ENCODE measurements around the gene SEC22A.
A peak's percentile ranks its signal among the peaks of the same experiment; 100 is the strongest.

Gene SEC22A

DNA sequence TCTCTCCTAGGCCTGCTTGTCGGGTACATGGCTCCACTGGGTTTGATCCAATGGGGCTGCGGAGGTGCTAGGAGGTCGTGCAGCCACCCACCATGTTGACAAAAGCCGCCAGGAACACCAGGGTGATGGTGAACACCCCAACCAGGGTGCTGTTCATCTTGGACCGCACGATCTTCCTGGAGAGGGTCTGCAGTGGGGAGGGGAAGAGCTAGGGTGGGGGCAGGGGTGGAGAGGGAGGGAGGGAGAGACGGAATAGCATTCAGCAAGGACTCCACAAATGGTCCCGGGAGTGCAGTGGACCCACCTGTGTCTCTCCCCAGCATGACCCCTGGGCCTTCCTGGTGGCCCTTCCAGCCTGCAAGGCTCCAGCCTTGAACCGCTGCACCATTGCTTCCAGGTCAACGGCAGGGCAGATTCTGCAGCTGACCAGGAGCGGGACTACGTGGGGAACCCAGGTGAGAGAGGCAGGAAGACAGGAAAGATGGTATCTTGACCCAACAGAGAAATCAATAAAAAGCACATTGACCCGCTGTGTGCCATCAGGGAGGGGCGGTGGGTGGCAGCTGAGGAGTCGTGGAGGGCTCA lies 102.3 kb downstream of the SEC22A start:
- no peak overlapping the region for H3K9ac ChIP-seq (ENCODE audit: low read depth, low read length)
- no peaks in the 10 kb centered on the region for H3K9me3 ChIP-seq (ENCODE audit: control insufficient read depth, insufficient read depth, low read length)
- no peaks in the 10 kb centered on the region; the same call in 1 of the 2 replicates for H3K36me3 ChIP-seq (ENCODE audit: insufficient read depth, low read length)
- H3K4me1 ChIP-seq (ENCODE audit: insufficient read depth, low read length) = no peaks in the 10 kb centered on the region

- Histone ChIP-seq H3K9ac (ENCODE audit: low read depth, low read length) (no peak overlapping the region), H3K36me3 (ENCODE audit: insufficient read depth, low read length) (no peaks in the 10 kb centered on the region; the same call in 1 of the 2 replicates), H3K9me3 (ENCODE audit: control insufficient read depth, insufficient read depth, low read length) (no peaks in the 10 kb centered on the region), H3K4me1 (ENCODE audit: insufficient read depth, low read length) (no peaks in the 10 kb centered on the region)
Measured at GRCh38 chr3:123305192-123305591, 103.4 kb downstream of the SEC22A start.

DNA sequence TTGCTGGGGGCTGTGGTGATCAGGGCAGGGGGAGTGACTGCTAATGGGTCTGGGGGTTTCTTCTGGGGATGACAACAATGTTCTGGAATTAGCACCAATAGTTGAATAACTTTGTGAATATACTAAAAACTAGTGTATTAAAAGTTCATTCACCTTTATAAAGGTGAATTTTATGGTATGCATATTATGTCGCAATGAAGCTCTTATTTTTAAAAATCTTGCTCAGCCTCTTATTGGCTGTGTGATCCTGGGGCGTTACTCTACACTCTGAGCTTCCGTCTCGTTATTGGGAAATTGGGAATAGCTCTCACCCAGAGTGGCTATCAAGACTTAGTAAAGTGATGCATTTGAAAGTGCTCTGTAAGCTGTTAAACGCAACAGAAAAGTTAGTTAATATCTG lies 105.3 kb downstream of the SEC22A start:
- Histone ChIP-seq H3K4me1 (ENCODE audit: insufficient read depth, low read length) (peaks cover 16% of the 10 kb centered on the region), H3K9me3 (ENCODE audit: control insufficient read depth, insufficient read depth, low read length) (no peaks in the 10 kb centered on the region), H3K9ac (ENCODE audit: low read depth, low read length) (no peak overlapping the region), H3K36me3 (ENCODE audit: insufficient read depth, low read length) (no peaks in the 10 kb centered on the region; the same call in 1 of the 2 replicates)

- H3K9me3 ChIP-seq (ENCODE audit: control insufficient read depth, insufficient read depth, low read length) = no peaks in the 10 kb centered on the region
- no peak overlapping the region for H3K9ac ChIP-seq (ENCODE audit: low read depth, low read length)
- no peaks in the 10 kb centered on the region for H3K36me3 ChIP-seq (ENCODE audit: insufficient read depth, low read length)
- peaks cover 19% of the 10 kb centered on the region for H3K4me1 ChIP-seq (ENCODE audit: insufficient read depth, low read length)
Measured at GRCh38 chr3:123310186-123310585, 108.4 kb downstream of the SEC22A start.

GRCh38 chr3:123310741-123311140 lies 109.0 kb downstream of the SEC22A start:
- Histone ChIP-seq H3K9me3 (ENCODE audit: control insufficient read depth, insufficient read depth, low read length) (no peaks in the 10 kb centered on the region), H3K4me1 (ENCODE audit: insufficient read depth, low read length) (peaks cover 23% of the 10 kb centered on the region), H3K9ac (ENCODE audit: low read depth, low read length) (no peak overlapping the region), H3K36me3 (ENCODE audit: insufficient read depth, low read length) (no peaks in the 10 kb centered on the region)

DNA sequence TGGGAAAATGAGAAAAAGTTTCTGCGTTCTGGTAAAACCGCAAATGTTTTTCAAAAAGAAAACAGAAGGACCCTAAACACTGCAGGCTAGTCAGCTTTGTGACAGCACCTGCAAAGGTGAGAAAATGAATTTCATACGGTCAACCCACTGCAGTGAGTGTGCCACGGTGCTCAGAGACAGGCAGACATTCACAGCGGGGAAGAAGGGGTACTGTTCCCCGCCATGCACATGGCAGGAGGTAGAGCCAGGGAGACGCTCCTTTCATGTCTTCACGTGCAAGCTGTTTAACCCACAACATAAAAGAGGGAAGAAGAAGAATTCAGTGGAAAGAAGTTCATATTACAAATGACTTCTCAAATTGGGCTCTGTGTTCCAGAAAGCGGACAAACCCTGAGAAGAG lies 109.5 kb downstream of the SEC22A start:
- H3K9ac ChIP-seq (ENCODE audit: low read depth, low read length) = no peak overlapping the region
- H3K4me1 ChIP-seq (ENCODE audit: insufficient read depth, low read length) = peaks cover 28% of the 10 kb centered on the region

DNA sequence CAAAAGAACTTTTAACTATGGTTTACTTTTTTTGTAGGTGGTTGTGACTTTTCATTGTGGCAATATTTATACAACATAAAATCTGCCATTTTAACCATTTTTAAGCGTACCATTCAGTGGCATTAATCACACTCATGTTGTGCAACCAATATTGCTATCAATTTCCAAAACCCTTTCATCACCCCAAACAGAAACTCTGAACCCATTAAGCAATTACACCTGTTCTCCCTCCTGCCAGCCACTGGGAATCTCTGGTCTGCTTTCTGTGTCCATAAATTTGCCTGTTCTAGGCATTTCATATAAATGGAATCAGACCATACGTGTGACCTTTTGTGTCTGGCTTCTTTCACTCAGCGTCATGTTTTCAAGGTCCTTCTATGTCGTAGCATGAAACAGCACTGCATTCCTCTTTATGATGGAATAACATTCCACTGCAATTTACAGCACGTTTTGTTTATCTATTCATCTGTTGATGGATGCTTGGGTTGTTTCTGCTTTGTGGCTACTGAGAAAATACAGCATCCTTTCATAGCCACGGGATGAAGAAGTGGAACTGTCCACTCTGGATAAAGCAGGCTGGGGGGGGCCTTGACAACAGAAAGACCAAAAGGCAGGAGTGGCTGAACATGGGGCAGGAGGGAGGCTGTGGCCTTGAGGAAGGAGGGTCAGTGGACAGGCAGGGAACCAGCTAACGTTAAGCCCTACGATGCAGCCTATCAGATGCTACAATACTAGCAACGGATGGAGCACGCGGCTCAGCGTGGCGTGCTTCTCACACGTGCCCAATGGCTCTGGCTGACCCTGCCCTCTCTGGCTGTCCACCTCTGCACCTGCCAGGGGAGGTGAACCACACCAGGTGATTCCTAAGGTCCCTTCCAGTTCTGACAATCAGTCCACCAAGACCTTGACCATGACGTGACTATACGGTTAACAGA lies 110.9 kb downstream of the SEC22A start:
- H3K9me3 ChIP-seq (ENCODE audit: control insufficient read depth, insufficient read depth, low read length) = no peaks in the 10 kb centered on the region
- H3K4me1 ChIP-seq (ENCODE audit: insufficient read depth, low read length) = peaks cover 31% of the 10 kb centered on the region
- H3K36me3 ChIP-seq (ENCODE audit: insufficient read depth, low read length) = no peaks in the 10 kb centered on the region
- no peak overlapping the region for H3K9ac ChIP-seq (ENCODE audit: low read depth, low read length)

More for the DNA sequence above, 109.5 kb downstream of the SEC22A start:
- H3K36me3 ChIP-seq (ENCODE audit: insufficient read depth, low read length) = no peaks in the 10 kb centered on the region
- H3K9me3 ChIP-seq (ENCODE audit: control insufficient read depth, insufficient read depth, low read length) = no peaks in the 10 kb centered on the region

GRCh38 chr3:123313889-123314288 lies 112.1 kb downstream of the SEC22A start:
- H3K4me1 ChIP-seq (ENCODE audit: insufficient read depth, low read length) = peaks cover 31% of the 10 kb centered on the region
- no peaks in the 10 kb centered on the region for H3K36me3 ChIP-seq (ENCODE audit: insufficient read depth, low read length)
- H3K9me3 ChIP-seq (ENCODE audit: control insufficient read depth, insufficient read depth, low read length) = no peaks in the 10 kb centered on the region
- H3K9ac ChIP-seq (ENCODE audit: low read depth, low read length) = peak overlapping the region; percentile 28

GRCh38 chr3:123314359-123315270 lies 112.9 kb downstream of the SEC22A start:
- H3K36me3 ChIP-seq (ENCODE audit: insufficient read depth, low read length) = no peaks in the 10 kb centered on the region
- peak overlapping the region; percentile 28 for H3K9ac ChIP-seq (ENCODE audit: low read depth, low read length)
- peaks cover 35% of the 10 kb centered on the region for H3K4me1 ChIP-seq (ENCODE audit: insufficient read depth, low read length)
- H3K9me3 ChIP-seq (ENCODE audit: control insufficient read depth, insufficient read depth, low read length) = no peaks in the 10 kb centered on the region

- H3K9ac ChIP-seq (ENCODE audit: low read depth, low read length) = peak overlapping the region; percentile 4; the same call in 1 of the 2 replicates
- H3K9me3 ChIP-seq (ENCODE audit: control insufficient read depth, insufficient read depth, low read length) = no peaks in the 10 kb centered on the region
- H3K4me1 ChIP-seq (ENCODE audit: insufficient read depth, low read length) = peaks cover 38% of the 10 kb centered on the region
- no peaks in the 10 kb centered on the region for H3K36me3 ChIP-seq (ENCODE audit: insufficient read depth, low read length)
Measured at GRCh38 chr3:123315271-123315595, 113.5 kb downstream of the SEC22A start.

DNA sequence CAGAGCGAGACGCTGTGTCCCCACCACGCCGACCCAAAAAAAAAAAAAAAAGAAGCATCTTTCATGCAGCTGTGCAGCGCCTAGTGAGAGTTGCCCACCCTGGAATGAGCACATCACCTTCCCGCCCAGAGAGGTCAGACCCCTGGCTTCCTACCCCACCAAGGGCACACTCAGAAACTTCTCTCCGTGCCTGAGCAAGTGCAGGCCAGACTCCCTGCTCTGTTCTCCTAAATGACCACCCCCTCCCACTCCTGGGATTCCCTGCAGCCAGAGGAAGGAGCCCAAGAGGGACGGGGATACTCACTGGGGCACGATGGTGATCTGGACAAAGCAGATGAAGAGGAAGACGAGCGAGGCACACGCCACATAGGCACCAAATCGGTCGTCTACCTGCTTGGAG lies 116.0 kb downstream of the SEC22A start:
- no peak overlapping the region for H3K9ac ChIP-seq (ENCODE audit: low read depth, low read length)
- no peaks in the 10 kb centered on the region for H3K36me3 ChIP-seq (ENCODE audit: insufficient read depth, low read length)
- H3K9me3 ChIP-seq (ENCODE audit: control insufficient read depth, insufficient read depth, low read length) = no peaks in the 10 kb centered on the region
- peaks cover 23% of the 10 kb centered on the region for H3K4me1 ChIP-seq (ENCODE audit: insufficient read depth, low read length)

- Histone ChIP-seq H3K9ac (ENCODE audit: low read depth, low read length) (no peak overlapping the region), H3K4me1 (ENCODE audit: insufficient read depth, low read length) (peaks cover 23% of the 10 kb centered on the region), H3K36me3 (ENCODE audit: insufficient read depth, low read length) (no peaks in the 10 kb centered on the region), H3K9me3 (ENCODE audit: control insufficient read depth, insufficient read depth, low read length) (no peaks in the 10 kb centered on the region)
Measured at GRCh38 chr3:123318374-123318773, 116.6 kb downstream of the SEC22A start.

DNA sequence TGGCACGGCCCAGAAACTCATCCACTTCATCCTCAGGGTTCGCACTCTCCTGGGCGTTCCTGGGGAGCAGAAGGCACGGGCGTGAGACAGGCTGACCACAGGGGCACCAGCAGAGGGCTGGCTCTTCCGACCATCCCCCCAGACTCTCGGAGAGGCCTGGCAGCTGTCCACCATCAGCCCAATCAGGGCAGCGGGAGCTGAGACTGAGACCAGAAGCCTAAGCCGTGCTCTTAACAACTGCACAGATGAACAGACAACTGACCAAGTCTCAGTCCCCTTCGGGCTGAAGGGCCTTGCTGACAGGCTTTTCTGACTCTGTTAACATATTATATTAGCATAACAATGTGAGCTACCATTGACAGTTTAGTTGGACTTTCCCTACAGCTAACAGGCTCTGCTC lies 118.0 kb downstream of the SEC22A start:
- Histone ChIP-seq H3K36me3 (ENCODE audit: insufficient read depth, low read length) (no peaks in the 10 kb centered on the region), H3K9me3 (ENCODE audit: control insufficient read depth, insufficient read depth, low read length) (no peaks in the 10 kb centered on the region), H3K9ac (ENCODE audit: low read depth, low read length) (no peak overlapping the region), H3K4me1 (ENCODE audit: insufficient read depth, low read length) (peaks cover 23% of the 10 kb centered on the region)

DNA sequence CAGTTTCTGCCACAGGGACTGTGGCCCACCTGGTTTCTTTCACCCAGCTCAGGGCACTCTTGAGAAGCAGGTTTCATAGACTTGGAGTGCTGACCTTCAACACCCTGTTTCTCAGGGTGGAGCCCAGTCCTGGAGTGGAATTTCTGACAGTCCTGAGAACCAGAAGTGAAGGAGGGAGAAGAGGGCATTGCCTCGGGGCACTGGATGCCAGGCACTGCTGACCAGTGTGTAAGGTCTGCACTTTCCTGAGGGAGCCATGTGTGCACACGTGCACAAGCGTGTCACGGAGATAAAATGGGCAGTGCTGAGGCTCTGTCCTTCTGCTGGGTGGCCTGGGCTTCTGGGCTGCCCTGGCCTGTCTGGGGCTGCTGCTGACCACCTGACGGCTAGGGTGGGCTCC lies 118.5 kb downstream of the SEC22A start:
- Histone ChIP-seq H3K4me1 (ENCODE audit: insufficient read depth, low read length) (peaks cover 23% of the 10 kb centered on the region), H3K9ac (ENCODE audit: low read depth, low read length) (no peak overlapping the region), H3K36me3 (ENCODE audit: insufficient read depth, low read length) (no peaks in the 10 kb centered on the region), H3K9me3 (ENCODE audit: control insufficient read depth, insufficient read depth, low read length) (no peaks in the 10 kb centered on the region)

Data from ES-I3 (cell line).